Naive thymus-derived CD4-positive, alpha-beta T cell (primary cell): ENCODE measurements around the gene POLN. TPM values are rescaled to one million over a fixed set of nuclear protein-coding genes. Genes with fewer than 3 reads are reported as not detected.
A peak's percentile ranks its signal among the peaks of the same experiment; 100 is the strongest.

Experiments
- ATAC-seq: fragments of 150-1000 bp; cut with Tn5 transposase; 2 replicates; pipeline ENCODE4 v1.10.0; 2021; ENCODE audit warnings: mild to moderate bottlenecking, moderate library complexity
- CTCF ChIA-PET: fragments of 350-600 bp; sonication (Branson Sonifier 250); formaldehyde crosslinking; loops from one replicate; lab custom pipeline; 2021; ENCODE audit warnings: antibody characterized with exemption; lab: Charles Lee
- POLR2A ChIA-PET: fragments of 350-600 bp; sonication (Branson Sonifier 250); formaldehyde crosslinking; loops from one replicate; lab custom pipeline; 2021; ENCODE audit warnings: antibody characterized with exemption, inconsistent platforms; lab: Charles Lee
- DNase-seq, 9 donors: peaks; one replicate each; pipeline versions ENCODE4 v3.0.0 to v3.0.0-alpha.2; 2020 to 2022; ENCODE audit warnings: mixed read lengths in 1 of 9
- H3K27ac ChIP-seq: one replicate; pipeline ENCODE4 v1.7.0; 2013; ENCODE audit warnings: mild to moderate bottlenecking, low read depth, low read length, moderate library complexity
- H3K27me3 ChIP-seq, 2 donors: one replicate each; pipeline ENCODE4 v1.7.0; 2013; ENCODE audit warnings: low read length in 2 of 2, mild to moderate bottlenecking in 2 of 2, moderate library complexity in 2 of 2; ENCODE audit not compliant: control insufficient read depth in 2 of 2, insufficient read depth in 2 of 2
- H3K36me3 ChIP-seq, 3 experiments: 1 replicate in 2 of 3; 2 replicates in 1 of 3; pipeline ENCODE4 v1.7.0; 2013; ENCODE audit warnings: low read length in 3 of 3, mild to moderate bottlenecking in 3 of 3, moderate library complexity in 1 of 3; ENCODE audit not compliant: insufficient read depth in 3 of 3, control insufficient read depth in 2 of 3
- H3K4me1 ChIP-seq, 2 donors: one replicate each; pipeline ENCODE4 v1.7.0; 2013; ENCODE audit warnings: low read length in 2 of 2, mild to moderate bottlenecking in 2 of 2, moderate library complexity in 1 of 2; ENCODE audit not compliant: control insufficient read depth in 2 of 2, insufficient read depth in 2 of 2
- H3K4me3 ChIP-seq: 2 replicates; pipeline ENCODE4 v1.7.0; 2013; ENCODE audit warnings: mild to moderate bottlenecking, low read length
- H3K9me3 ChIP-seq, 3 experiments: 1 replicate in 2 of 3; 2 replicates in 1 of 3; pipeline ENCODE4 v1.7.0; 2013; ENCODE audit warnings: low read length in 3 of 3; ENCODE audit not compliant: control insufficient read depth in 2 of 3
- H3K27ac Mint-ChIP-seq, 9 donors: one replicate each; pipeline ENCODE4 v1.8.0; 2020 to 2022; ENCODE audit warnings: mixed read lengths in 9 of 9, mild to moderate bottlenecking in 8 of 9, moderate library complexity in 5 of 9, inconsistent platforms in 2 of 9
- H3K27me3 Mint-ChIP-seq, 5 donors: one replicate each; pipeline ENCODE4 v1.8.0; 2021 to 2022; ENCODE audit warnings: mixed read lengths in 5 of 5, mild to moderate bottlenecking in 1 of 5
- H3K36me3 Mint-ChIP-seq, 5 donors: one replicate each; pipeline ENCODE4 v1.8.0; 2020 to 2022; ENCODE audit warnings: mixed read lengths in 5 of 5, mild to moderate bottlenecking in 3 of 5, inconsistent platforms in 1 of 5
- H3K4me1 Mint-ChIP-seq, 7 donors: one replicate each; pipeline ENCODE4 v1.8.0; 2020 to 2022; ENCODE audit warnings: mixed read lengths in 7 of 7, mild to moderate bottlenecking in 3 of 7, inconsistent platforms in 1 of 7
- H3K4me3 Mint-ChIP-seq, 10 donors: one replicate each; pipeline ENCODE4 v1.8.0; 2020 to 2022; ENCODE audit warnings: mild to moderate bottlenecking in 10 of 10, mixed read lengths in 10 of 10, moderate library complexity in 6 of 10, inconsistent platforms in 2 of 10
- H3K9me3 Mint-ChIP-seq, 11 donors: one replicate each; pipeline ENCODE4 v1.8.0; 2020 to 2022; ENCODE audit warnings: mixed read lengths in 11 of 11, mild to moderate bottlenecking in 4 of 11, inconsistent platforms in 1 of 11, moderate library complexity in 1 of 11
- intact Hi-C, 2 donors: fragments of 100-400 bp; cut with micrococcal nuclease; formaldehyde crosslinking; loops; one replicate each; pipeline ENCODE4 v1.15.1; 2023
- polyA plus RNA-seq, 2 donors: library from polyadenylated mRNA; unstranded; fragments of 300-500 nt; fragmentation: Illumina TruSeq; gene quantifications; one replicate each; pipeline ENCODE4 v1.2.3, GENCODE V29; 2021
- total RNA-seq, 6 experiments: library from RNA in 5 of 6; stranded (reverse) in 5 of 6; gene quantifications; 1 replicate in 5 of 6; 2 replicates in 1 of 6; pipeline ENCODE4 v1.2.3 and lab custom pipeline; 2021 to 2026

The POLN gene
- total and polyA plus RNA-seq, 7 experiments from 2014 or later = 0.17 to 5.4 (median 2.9) TPM

GRCh38 chr4:2089222-2089621 is 152.7 kb downstream of the POLN start:
- Histone ChIP-seq H3K9me3 (no peaks in the 10 kb centered on the region), H3K27ac (no peak overlapping the region), H3K4me1 (no peaks in the 10 kb centered on the region), H3K4me3 (no peak overlapping the region), H3K36me3 (no peaks in the 10 kb centered on the region), H3K27me3 (no peaks in the 10 kb centered on the region)
- Mint-ChIP-seq H3K27me3 (peaks cover 0 to 15% (median 0%) of the 10 kb centered on the region in 5 donors), H3K9me3 (peaks cover 0 to 12% (median 4%) of the 10 kb centered on the region in 11 donors), H3K27ac (no peak overlapping the region), H3K36me3 (peaks cover 0 to 5% (median 2%) of the 10 kb centered on the region in 5 donors), H3K4me3 (no peak overlapping the region), H3K4me1 (no peaks in the 10 kb centered on the region)
- POLR2A ChIA-PET = no interaction called here
- no peak for DNase-seq
- ATAC-seq = no peak
- intact Hi-C loops = no loop called here
- CTCF ChIA-PET = interaction anchor here (1.1 kb wide), 1 partner anchor 8 kb away, joined by 3 read pairs; no protein-coding TSS in a partner anchor

GRCh38 chr4:2087170-2087569 is 154.8 kb downstream of the POLN start:
- no peaks in the 10 kb centered on the region for H3K4me1 ChIP-seq
- H3K27me3 ChIP-seq = no peaks in the 10 kb centered on the region
- intact Hi-C loops = no loop called here
- no peak for ATAC-seq
- Mint-ChIP-seq H3K27me3 (peaks cover 0 to 15% (median 0%) of the 10 kb centered on the region in 5 donors), H3K27ac (no peak overlapping the region), H3K36me3 (peaks cover 0 to 5% (median 2%) of the 10 kb centered on the region in 5 donors), H3K4me3 (no peak overlapping the region), H3K9me3 (peaks cover 0 to 12% (median 4%) of the 10 kb centered on the region in 11 donors), H3K4me1 (no peaks in the 10 kb centered on the region)
- CTCF ChIA-PET = no interaction called here
- H3K36me3 ChIP-seq = no peaks in the 10 kb centered on the region
- POLR2A ChIA-PET = no interaction called here
- no peaks in the 10 kb centered on the region for H3K9me3 ChIP-seq
- no peak overlapping the region for H3K27ac ChIP-seq
- DNase-seq = no peak
- H3K4me3 ChIP-seq = no peak overlapping the region

- Histone ChIP-seq H3K4me3 (no peak overlapping the region), H3K9me3 (no peaks in the 10 kb centered on the region), H3K36me3 (no peaks in the 10 kb centered on the region), H3K27ac (no peak overlapping the region), H3K27me3 (no peaks in the 10 kb centered on the region), H3K4me1 (no peaks in the 10 kb centered on the region)
- H3K4me3 Mint-ChIP-seq = no peak overlapping the region
- no peak for ATAC-seq
- intact Hi-C loops = no loop called here
- peaks cover 0 to 15% (median 0%) of the 10 kb centered on the region in 5 donors for H3K27me3 Mint-ChIP-seq
- no peak overlapping the region for H3K27ac Mint-ChIP-seq
- ChIA-PET CTCF (no interaction called here), POLR2A (no interaction called here)
- no peaks in the 10 kb centered on the region for H3K4me1 Mint-ChIP-seq
- peaks cover 0 to 12% (median 4%) of the 10 kb centered on the region in 11 donors for H3K9me3 Mint-ChIP-seq
- peaks cover 0 to 5% (median 2%) of the 10 kb centered on the region in 5 donors for H3K36me3 Mint-ChIP-seq
- peak in 1 of 9 donors; percentile 13 for DNase-seq
These were observed 156.4 kb downstream of the POLN start for GRCh38 chr4:2085496-2085901.

- CTCF ChIA-PET = no interaction called here
- peak in 2 of 9 donors; percentile 2 to 19 for DNase-seq
These were observed 157.6 kb downstream of the POLN start for GRCh38 chr4:2084316-2084715.

GRCh38 chr4:2083826-2084160 is 158.1 kb downstream of the POLN start:
- Histone ChIP-seq H3K4me3 (no peak overlapping the region), H3K27me3 (no peaks in the 10 kb centered on the region), H3K9me3 (no peaks in the 10 kb centered on the region), H3K36me3 (no peaks in the 10 kb centered on the region), H3K4me1 (no peaks in the 10 kb centered on the region), H3K27ac (no peak overlapping the region)
- Mint-ChIP-seq H3K4me3 (no peak overlapping the region), H3K27me3 (peaks cover 0 to 4% (median 0%) of the 10 kb centered on the region in 5 donors), H3K9me3 (peaks cover 0 to 12% (median 4%) of the 10 kb centered on the region in 11 donors), H3K4me1 (no peaks in the 10 kb centered on the region), H3K27ac (no peak overlapping the region), H3K36me3 (peaks cover 0 to 5% (median 2%) of the 10 kb centered on the region in 5 donors)
- DNase-seq (peak in 1 of 9 donors; percentile 16), ATAC-seq (no peak)
- ChIA-PET POLR2A (no interaction called here), CTCF (no interaction called here)
- intact Hi-C loops = no loop called here

More at GRCh38 chr4:2084316-2084715, 157.6 kb downstream of the POLN start:
- Histone ChIP-seq H3K36me3 (no peaks in the 10 kb centered on the region), H3K27me3 (no peaks in the 10 kb centered on the region), H3K4me3 (no peak overlapping the region), H3K9me3 (no peaks in the 10 kb centered on the region), H3K4me1 (no peaks in the 10 kb centered on the region), H3K27ac (no peak overlapping the region)
- H3K36me3 Mint-ChIP-seq = peaks cover 0 to 5% (median 2%) of the 10 kb centered on the region in 5 donors
- peaks cover 0 to 6% (median 0%) of the 10 kb centered on the region in 5 donors for H3K27me3 Mint-ChIP-seq
- H3K9me3 Mint-ChIP-seq = peaks cover 0 to 12% (median 4%) of the 10 kb centered on the region in 11 donors
- H3K4me3 Mint-ChIP-seq = no peak overlapping the region
- H3K4me1 Mint-ChIP-seq = no peaks in the 10 kb centered on the region
- intact Hi-C loops = no loop called here
- no peak overlapping the region for H3K27ac Mint-ChIP-seq
- POLR2A ChIA-PET = no interaction called here
- no peak for ATAC-seq

- Histone ChIP-seq H3K4me1 (no peaks in the 10 kb centered on the region), H3K4me3 (no peak overlapping the region), H3K9me3 (no peaks in the 10 kb centered on the region), H3K27me3 (no peaks in the 10 kb centered on the region), H3K36me3 (no peaks in the 10 kb centered on the region), H3K27ac (no peak overlapping the region)
- Mint-ChIP-seq H3K36me3 (peaks cover 0 to 5% (median 2%) of the 10 kb centered on the region in 5 donors), H3K4me3 (no peak overlapping the region), H3K9me3 (peaks cover 0 to 12% (median 4%) of the 10 kb centered on the region in 11 donors), H3K27me3 (peaks cover 0 to 4% (median 0%) of the 10 kb centered on the region in 5 donors), H3K27ac (no peak overlapping the region), H3K4me1 (no peaks in the 10 kb centered on the region)
- ATAC-seq = no peak
- intact Hi-C loops = no loop called here
- ChIA-PET POLR2A (interaction anchor here (0.7 kb wide), 1 partner anchor 537 kb away, joined by 4 read pairs; no protein-coding TSS in a partner anchor), CTCF (no interaction called here)
- peak in 2 of 9 donors; percentile 3 to 12 for DNase-seq
These were observed 158.7 kb downstream of the POLN start for GRCh38 chr4:2083116-2083825.
